Ectodermal cell (in vitro differentiated cells): Measurements from ENCODE around the gene UBR1.

Experiments used
- H3K27ac ChIP-seq: 2 replicates; pipeline ENCODE4 v1.7.0; 2013; ENCODE audit warnings: mild to moderate bottlenecking, low read depth, low read length; ENCODE audit not compliant: insufficient read depth, poor library complexity, severe bottlenecking
- H3K27me3 ChIP-seq: 2 replicates; pipeline ENCODE4 v1.7.0; 2013; ENCODE audit warnings: mild to moderate bottlenecking, low read length; ENCODE audit not compliant: insufficient read depth, control insufficient read depth, poor library complexity, severe bottlenecking
- H3K36me3 ChIP-seq: one replicate; pipeline ENCODE4 v1.7.0; 2013; ENCODE audit warnings: low read length; ENCODE audit not compliant: control insufficient read depth, insufficient read depth
- H3K4me1 ChIP-seq: one replicate; pipeline ENCODE4 v1.7.0; 2013; ENCODE audit warnings: low read length; ENCODE audit not compliant: control insufficient read depth, insufficient read depth
- H3K4me3 ChIP-seq: 2 replicates; pipeline ENCODE4 v1.7.0; 2013; ENCODE audit warnings: low read depth, low read length, control low read depth; ENCODE audit not compliant: insufficient read depth
- H3K9me3 ChIP-seq: 2 replicates; pipeline ENCODE4 v1.7.0; 2013; ENCODE audit warnings: mild to moderate bottlenecking, low read length, moderate library complexity; ENCODE audit not compliant: control insufficient read depth
- WGBS, 2 experiments: methylation state at CpG; one replicate each; pipeline ENCODE4 v1.1.7; 2013; ENCODE audit warnings: missing lambda C conversion rate in 2 of 2; 5-methylcytosine and 5-hydroxymethylcytosine counted together

The UBR1 gene

DNA sequence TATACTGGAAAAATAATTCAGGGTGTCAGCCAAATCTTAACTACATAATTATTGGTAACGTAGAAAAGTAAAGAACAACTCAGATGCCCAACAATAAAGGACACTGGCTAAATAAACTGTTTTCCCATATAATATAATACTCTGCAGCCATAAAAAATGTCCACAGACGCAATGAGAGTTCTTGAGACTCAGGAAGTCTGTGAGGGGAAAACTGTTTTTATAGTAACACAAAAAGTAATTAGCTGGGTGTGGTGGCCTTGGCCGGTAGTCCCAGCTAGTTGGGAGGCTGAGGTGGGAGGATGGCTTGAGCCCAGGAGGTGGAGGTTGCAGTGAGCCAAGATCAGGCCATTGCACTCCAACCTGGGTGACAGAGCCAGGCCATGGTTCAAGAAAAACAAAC lies 5.5 kb upstream of the UBR1 start:
- Histone ChIP-seq H3K27ac (no peak overlapping the region), H3K4me3 (no peak overlapping the region), H3K4me1 (no peaks in the 10 kb centered on the region), H3K9me3 (no peaks in the 10 kb centered on the region), H3K36me3 (no peaks in the 10 kb centered on the region), H3K27me3 (peaks cover 9% of the 10 kb centered on the region)
- WGBS, 2 experiments = 86 to 96% methylated on average over 3 of the region's 3 CpGs

DNA sequence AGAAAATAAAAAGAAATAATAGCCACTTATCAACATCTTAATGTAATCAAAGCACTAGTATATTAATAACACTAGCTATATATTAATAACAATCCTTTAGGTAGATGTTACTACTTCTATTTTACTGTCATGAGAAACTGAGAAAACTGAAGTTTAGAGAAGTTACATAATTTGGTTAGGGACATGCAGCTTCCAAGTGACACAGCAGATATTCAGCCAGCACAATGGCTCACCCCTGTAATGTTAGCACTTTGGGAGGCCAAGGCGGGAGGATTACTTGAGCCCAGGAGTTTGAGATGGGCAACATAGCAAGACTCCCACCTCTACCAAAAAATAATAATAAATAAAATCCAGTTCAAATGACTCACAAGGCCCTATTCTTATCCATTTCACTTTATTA lies 1.9 kb upstream of the UBR1 start:
- Histone ChIP-seq H3K4me1 (peaks cover 7% of the 10 kb centered on the region), H3K36me3 (no peaks in the 10 kb centered on the region), H3K4me3 (no peak overlapping the region), H3K27ac (no peak overlapping the region), H3K27me3 (peaks cover 9% of the 10 kb centered on the region), H3K9me3 (no peaks in the 10 kb centered on the region)
- WGBS, 2 experiments = 85 to 92% methylated on average over 1 of the region's 1 CpG

DNA sequence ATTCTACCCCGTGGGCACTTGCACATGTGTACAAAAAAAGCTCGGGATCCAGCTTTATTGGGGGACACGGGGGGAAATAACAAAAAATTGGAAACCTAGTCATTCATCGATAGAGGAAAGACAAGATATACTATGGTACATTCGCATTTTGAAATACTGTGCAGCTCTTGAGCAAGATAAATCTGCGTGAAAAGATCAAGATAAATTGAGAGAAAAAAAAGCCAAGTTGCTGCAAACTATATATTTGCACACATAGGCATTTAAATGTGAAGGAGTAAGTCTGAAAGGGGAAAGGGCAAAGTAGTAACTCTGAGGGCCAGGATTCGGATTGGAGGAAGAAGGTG lies 620 bp upstream of the UBR1 start:
- WGBS, 2 experiments = 49 to 56% methylated on average over 6 of the region's 7 CpGs
- Histone ChIP-seq H3K27ac (peak overlapping the region; percentile 50), H3K9me3 (no peaks in the 10 kb centered on the region), H3K4me1 (peaks cover 7% of the 10 kb centered on the region), H3K36me3 (no peaks in the 10 kb centered on the region), H3K27me3 (peaks cover 9% of the 10 kb centered on the region), H3K4me3 (peak overlapping the region; percentile 96)

DNA sequence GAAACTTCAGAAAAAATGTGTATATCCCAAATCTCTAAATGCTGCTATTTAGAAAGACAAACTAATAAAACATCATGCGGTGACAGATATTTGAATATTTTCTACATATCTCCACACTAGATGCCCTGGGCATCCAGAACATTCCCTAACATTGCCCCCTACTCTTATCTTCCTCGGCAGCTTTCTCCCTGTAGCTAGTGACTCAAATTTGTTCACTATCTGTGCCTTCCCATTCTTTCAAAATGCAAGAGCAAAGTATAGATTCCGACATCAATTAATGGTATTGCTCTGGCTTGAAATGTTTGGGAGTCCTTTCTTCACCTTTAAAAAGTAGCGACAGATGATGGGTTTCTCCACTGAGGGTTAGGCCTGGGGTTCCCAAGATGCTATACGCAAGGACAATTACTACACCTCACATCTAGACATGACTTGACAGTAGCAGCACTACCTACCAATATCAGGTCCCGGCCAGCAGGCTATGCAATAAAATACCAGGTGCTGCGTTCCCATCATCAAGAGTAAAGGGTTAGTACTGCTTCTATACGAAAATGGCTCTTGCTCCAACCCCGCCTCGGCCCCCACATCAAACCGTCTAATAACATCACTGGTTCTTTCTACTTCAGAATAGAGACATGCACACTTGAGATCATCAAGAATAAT lies 631 bp downstream of the UBR1 start:
- Histone ChIP-seq H3K4me3 (peak overlapping the region; percentile 96), H3K27me3 (peaks cover 9% of the 10 kb centered on the region), H3K27ac (peak overlapping the region; percentile 67), H3K4me1 (peaks cover 7% of the 10 kb centered on the region), H3K9me3 (no peaks in the 10 kb centered on the region), H3K36me3 (peaks cover 1% of the 10 kb centered on the region)
- 15 to 16% methylated on average over 11 of the region's 11 CpGs for WGBS, 2 experiments

DNA sequence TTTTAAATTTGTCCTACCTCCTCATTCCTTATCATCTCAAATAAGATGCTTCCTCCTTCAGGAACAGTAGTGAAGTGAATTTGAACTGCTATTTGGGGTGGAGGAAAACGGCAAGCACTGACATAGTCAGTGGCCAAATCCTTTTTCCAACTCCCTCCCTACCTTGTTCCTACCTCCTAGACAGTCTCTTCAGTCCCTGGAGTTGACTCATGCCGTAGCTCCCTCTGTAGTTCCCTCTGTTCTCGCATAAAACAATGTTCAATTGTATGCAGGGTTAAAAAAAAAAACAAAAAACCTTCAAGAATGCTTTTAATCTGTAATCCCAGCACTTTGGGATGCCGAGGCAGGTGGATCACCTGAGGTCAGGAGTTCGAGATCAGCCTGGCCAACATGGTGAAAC lies 1.4 kb downstream of the UBR1 start:
- WGBS, 2 experiments = 65 to 70% methylated on average over 5 of the region's 5 CpGs
- Histone ChIP-seq H3K4me1 (peaks cover 7% of the 10 kb centered on the region), H3K27ac (no peak overlapping the region), H3K27me3 (peaks cover 9% of the 10 kb centered on the region), H3K36me3 (peaks cover 4% of the 10 kb centered on the region), H3K9me3 (no peaks in the 10 kb centered on the region), H3K4me3 (no peak overlapping the region)

DNA sequence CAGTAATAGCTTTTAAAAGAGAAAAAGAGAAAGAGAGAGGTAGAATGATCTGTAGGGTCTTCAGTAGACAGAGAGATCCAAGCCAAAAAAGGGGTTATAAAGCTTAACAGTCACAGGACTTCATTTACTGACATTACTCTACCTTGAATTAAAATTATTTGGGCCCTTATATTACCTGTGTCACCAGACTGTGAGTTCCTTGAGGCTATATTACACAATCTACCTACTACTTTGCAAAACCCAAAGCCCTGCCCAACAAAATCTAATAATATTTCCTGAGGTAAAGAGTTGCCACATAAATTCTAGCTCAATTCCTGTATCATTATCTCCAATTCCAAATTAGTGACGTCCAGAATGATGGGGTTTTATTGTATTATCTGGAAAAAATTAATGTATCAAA lies 1.9 kb downstream of the UBR1 start:
- Histone ChIP-seq H3K4me3 (no peak overlapping the region), H3K36me3 (peaks cover 4% of the 10 kb centered on the region), H3K27ac (no peak overlapping the region), H3K9me3 (no peaks in the 10 kb centered on the region), H3K27me3 (peaks cover 6% of the 10 kb centered on the region), H3K4me1 (peaks cover 7% of the 10 kb centered on the region)
- no CpG with 5 or more reads among the region's 1 CpG for WGBS, 2 experiments

DNA sequence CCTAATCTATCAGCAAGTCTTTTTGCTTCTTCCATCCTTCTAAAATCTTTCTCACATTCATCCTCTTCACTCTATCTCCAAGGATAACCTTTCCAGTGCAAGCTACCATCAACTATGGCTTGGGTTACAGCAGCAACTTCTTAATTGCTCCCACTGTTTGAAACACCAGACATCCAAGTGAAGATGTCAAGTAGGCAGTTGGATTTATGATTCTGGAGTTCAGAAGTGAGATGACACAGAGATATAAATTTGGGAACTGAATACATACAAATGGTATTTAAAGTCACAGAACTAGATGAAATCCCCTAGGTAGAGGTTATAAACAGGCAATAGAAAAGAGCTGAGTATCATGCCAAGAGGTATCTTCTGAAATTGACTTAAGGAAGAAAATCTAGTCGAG lies 3.7 kb downstream of the UBR1 start:
- no peaks in the 10 kb centered on the region for H3K9me3 ChIP-seq
- WGBS, 2 experiments = 93 to 94% methylated on average over 1 of the region's 1 CpG
- peaks cover 7% of the 10 kb centered on the region for H3K4me1 ChIP-seq
- H3K27me3 ChIP-seq = no peaks in the 10 kb centered on the region
- peaks cover 4% of the 10 kb centered on the region for H3K36me3 ChIP-seq
- H3K27ac ChIP-seq = no peak overlapping the region
- no peak overlapping the region for H3K4me3 ChIP-seq

DNA sequence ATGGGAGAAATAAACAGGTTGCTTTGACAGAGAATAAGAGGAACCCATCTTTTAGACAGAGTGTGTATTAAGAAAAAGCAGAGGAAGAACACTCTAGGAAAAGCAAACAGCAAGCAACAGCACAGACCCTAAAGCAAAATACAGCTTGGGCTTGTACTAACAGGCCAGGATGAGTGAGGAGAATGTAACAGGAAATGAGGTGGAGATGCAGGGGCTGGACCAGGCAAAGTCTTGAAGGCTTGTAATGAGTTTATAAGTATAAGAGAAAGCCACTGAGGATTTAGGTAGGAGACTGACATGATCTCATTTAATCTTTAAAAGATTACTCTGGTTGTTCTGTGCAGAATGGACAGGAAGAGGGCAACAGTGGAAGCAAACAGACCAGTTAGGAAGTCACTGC lies 4.9 kb downstream of the UBR1 start:
- H3K27ac ChIP-seq = no peak overlapping the region
- H3K27me3 ChIP-seq = no peaks in the 10 kb centered on the region
- peaks cover 4% of the 10 kb centered on the region for H3K36me3 ChIP-seq
- H3K4me3 ChIP-seq = no peak overlapping the region
- no peaks in the 10 kb centered on the region for H3K9me3 ChIP-seq
- H3K4me1 ChIP-seq = peaks cover 7% of the 10 kb centered on the region

DNA sequence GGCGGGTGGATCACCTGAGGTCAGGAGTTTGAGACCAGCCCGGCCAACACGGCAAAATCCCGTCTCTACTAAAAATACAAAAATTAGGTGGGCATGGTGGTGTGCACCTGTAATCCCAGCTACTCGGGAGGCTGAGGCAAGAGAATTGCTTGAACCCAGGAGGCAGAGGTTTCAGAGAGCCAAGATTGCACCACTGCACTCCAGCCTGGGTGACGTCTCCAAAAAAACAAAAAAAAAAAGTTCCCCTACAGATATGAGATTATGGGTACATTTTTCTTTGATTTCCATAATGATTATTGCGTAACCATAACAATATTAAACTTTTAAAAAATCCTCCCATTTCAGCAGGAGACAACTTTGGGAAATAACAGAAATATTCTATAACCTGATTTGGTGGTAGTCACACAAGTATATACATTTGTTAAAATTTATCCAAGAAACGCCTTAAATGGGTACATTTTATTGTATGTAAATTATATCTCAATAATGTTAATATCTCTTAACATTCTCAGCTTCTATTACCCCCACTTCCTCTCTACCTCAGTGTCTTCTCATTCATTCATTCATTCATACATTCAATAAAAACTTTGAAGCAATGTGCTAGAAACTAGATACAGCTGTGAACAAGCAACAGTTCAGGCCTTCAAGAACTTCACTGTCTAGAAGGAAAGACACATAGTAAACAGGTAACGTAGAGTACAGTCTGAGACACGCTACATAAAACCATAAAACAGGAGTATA lies 6.6 kb downstream of the UBR1 start:
- Histone ChIP-seq H3K9me3 (no peaks in the 10 kb centered on the region), H3K36me3 (peaks cover 4% of the 10 kb centered on the region), H3K4me3 (no peak overlapping the region), H3K27me3 (no peaks in the 10 kb centered on the region), H3K27ac (no peak overlapping the region), H3K4me1 (peaks cover 2% of the 10 kb centered on the region)
- 91 to 94% methylated on average over 7 to 9 of the region's 10 CpGs for WGBS, 2 experiments

DNA sequence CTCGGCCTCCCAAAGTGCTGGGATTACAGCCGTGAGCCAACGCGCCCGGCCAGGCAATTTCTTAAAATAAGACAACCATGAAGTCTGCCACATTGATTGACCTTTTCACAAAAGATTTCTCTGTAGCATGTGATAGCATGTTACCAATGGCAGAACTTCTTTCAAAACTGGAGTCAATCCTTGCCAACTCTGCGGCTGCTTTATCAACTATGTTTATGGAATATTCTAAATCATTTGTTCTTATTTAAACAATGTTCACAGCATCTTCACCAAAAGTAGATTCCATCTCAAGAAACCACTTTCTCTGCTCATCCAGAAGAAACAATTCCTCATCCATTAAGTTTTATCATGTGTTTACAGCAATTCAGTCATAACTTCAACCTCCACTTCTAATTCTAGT lies 9.4 kb downstream of the UBR1 start:
- H3K4me1 ChIP-seq = no peaks in the 10 kb centered on the region
- WGBS, 2 experiments = 91 to 94% methylated on average over 6 of the region's 6 CpGs
- H3K36me3 ChIP-seq = peaks cover 4% of the 10 kb centered on the region
- no peaks in the 10 kb centered on the region for H3K9me3 ChIP-seq
- H3K4me3 ChIP-seq = no peak overlapping the region
- no peaks in the 10 kb centered on the region for H3K27me3 ChIP-seq
- no peak overlapping the region for H3K27ac ChIP-seq
